Nephron (organoid): ENCODE data around the gene ZBTB25.

Experiments
- H3K27ac Mint-ChIP-seq, 3 experiments: 2 replicates each; pipeline ENCODE4 v1.8.0; 2020; ENCODE audit warnings: mixed read lengths in 3 of 3, mild to moderate bottlenecking in 2 of 3, moderate library complexity in 1 of 3
- H3K27me3 Mint-ChIP-seq: 2 replicates; pipeline ENCODE4 v1.8.0; 2021; ENCODE audit warnings: low read depth, mild to moderate bottlenecking, moderate library complexity, mixed read lengths
- H3K36me3 Mint-ChIP-seq: 2 replicates; pipeline ENCODE4 v1.8.0; 2020; ENCODE audit warnings: low read depth, mixed read lengths
- H3K4me1 Mint-ChIP-seq: 2 replicates; pipeline ENCODE4 v1.8.0; 2020; ENCODE audit warnings: mixed read lengths
- H3K4me3 Mint-ChIP-seq, 3 experiments: 2 replicates each; pipeline ENCODE4 v1.8.0; 2020; ENCODE audit warnings: mild to moderate bottlenecking in 3 of 3, mixed read lengths in 3 of 3, moderate library complexity in 2 of 3
- H3K9me3 Mint-ChIP-seq: 2 replicates; pipeline ENCODE4 v1.8.0; 2020; ENCODE audit warnings: mixed read lengths
- TF ChIP-seq, protein P1 (sequence below), 3 experiments: fragments of 200-600 bp; sonication (generic); IDR thresholded peaks; one replicate each; pipeline ENCODE4 v1.5.0; 2021; ENCODE audit warnings: antibody characterized with exemption in 3 of 3; ENCODE audit not compliant: unreplicated experiment in 3 of 3

Gene ZBTB25

DNA sequence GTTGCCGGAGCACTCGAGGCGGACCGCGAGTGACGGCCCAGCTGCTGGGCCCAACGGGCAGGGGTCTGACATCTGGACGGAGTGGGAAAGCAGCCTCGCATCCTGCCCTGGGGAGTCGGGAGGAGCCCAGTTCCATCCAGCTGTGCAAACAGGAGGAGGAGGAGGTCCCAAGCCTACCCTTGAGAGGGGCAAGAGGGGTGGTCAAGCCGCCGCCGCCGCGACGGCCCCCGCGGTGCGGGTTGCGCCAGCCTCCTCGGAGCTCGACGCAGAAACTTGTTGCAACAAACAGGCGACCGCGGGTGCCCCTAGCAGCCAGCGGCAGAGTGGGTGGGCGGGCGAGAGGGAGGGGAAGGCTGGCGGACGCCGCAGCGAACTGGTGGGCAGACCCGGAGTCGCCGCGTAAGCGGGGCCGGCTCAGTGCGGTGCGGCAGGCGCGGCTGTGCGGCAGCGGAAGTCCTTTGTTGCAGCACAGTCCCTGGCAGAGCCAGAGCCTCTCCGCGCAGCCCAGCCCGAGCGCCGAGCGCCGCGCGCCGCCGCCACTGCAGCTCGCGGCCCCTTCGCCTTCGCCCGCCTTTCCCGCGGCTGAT lies 765 bp upstream of the ZBTB25 start, which contains the start of gene ZBTB1:
Gene ZBTB1, plus strand, starts transcription at position 461 of the 587 bp plus-strand sequence. CDS start 16,735 bp downstream, outside the sequence.
- Mint-ChIP-seq H3K4me3 (peak within 1 kb of the TSS; percentile 86 to 96 (median 90)), H3K27ac (peak within 1 kb of the TSS; percentile 84 to 100 (median 99)), H3K9me3 (no peaks in the 10 kb centered on the region)

DNA sequence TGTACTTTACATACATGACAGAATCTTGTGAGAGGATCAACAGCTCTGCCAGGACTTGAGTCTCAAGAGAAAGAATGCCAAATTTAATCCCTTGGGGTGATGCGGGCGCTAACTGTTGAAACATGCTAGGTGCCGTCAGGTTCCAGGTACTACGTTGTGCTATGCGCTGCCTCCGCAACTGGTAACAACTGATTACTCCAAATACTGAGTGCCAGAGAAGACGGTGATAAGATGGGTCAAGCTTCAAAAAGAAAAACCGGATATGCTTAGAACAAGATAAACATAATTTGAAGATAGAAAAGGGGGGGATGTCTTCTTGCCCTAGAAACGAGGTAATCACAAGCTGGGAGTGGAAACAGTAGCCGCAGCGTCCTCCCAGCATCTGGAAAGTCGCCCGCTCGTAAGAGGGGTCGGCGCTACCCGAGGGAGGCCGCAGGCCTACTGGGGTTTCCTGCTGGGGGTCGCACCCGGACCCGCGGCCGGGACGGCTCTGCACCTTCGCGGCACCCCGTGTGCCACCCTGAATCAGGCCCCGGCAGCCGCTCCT lies 678 bp downstream of the ZBTB25 start:
- H3K4me3 Mint-ChIP-seq = peak overlapping the region; percentile 86 to 97 (median 96)
- peaks cover 52% of the 10 kb centered on the region for H3K4me1 Mint-ChIP-seq

More for the DNA sequence above, 765 bp upstream of the ZBTB25 start, which contains the start of gene ZBTB1:
- TF ChIP-seq, protein P1, sequence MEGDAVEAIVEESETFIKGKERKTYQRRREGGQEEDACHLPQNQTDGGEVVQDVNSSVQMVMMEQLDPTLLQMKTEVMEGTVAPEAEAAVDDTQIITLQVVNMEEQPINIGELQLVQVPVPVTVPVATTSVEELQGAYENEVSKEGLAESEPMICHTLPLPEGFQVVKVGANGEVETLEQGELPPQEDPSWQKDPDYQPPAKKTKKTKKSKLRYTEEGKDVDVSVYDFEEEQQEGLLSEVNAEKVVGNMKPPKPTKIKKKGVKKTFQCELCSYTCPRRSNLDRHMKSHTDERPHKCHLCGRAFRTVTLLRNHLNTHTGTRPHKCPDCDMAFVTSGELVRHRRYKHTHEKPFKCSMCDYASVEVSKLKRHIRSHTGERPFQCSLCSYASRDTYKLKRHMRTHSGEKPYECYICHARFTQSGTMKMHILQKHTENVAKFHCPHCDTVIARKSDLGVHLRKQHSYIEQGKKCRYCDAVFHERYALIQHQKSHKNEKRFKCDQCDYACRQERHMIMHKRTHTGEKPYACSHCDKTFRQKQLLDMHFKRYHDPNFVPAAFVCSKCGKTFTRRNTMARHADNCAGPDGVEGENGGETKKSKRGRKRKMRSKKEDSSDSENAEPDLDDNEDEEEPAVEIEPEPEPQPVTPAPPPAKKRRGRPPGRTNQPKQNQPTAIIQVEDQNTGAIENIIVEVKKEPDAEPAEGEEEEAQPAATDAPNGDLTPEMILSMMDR (IDR thresholded peaks at IDR 0.05; ENCODE audit: unreplicated experiment in 3 of 3) = no peak
- Mint-ChIP-seq H3K27me3 (no peaks in the 10 kb centered on the region), H3K4me1 (peaks cover 56% of the 10 kb centered on the region), H3K36me3 (no peaks in the 10 kb centered on the region)

DNA sequence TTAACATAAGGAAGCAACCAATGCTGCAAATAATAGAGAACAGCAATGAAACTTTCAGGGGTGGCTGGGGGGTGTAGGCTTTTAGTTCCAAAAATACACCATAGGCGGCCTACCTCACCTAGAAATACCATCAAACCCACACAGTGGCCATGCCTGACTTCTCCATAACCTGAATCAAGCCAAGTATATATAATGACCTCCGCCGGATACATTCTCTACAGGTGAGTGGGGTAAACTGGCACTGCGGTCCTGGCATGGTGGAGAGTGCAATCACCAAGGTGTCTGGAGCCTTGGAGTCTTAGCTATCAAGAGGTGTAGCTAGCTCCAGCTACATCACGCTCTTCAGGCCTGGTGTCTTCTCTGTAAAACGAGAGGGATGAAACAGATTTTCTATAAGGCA lies 1.2 kb downstream of the ZBTB25 start:
- Mint-ChIP-seq H3K36me3 (peaks cover 5% of the 10 kb centered on the region), H3K9me3 (no peaks in the 10 kb centered on the region), H3K27ac (peak overlapping the region; percentile 84 to 99 (median 98)), H3K4me1 (peaks cover 47% of the 10 kb centered on the region), H3K27me3 (no peaks in the 10 kb centered on the region), H3K4me3 (peak overlapping the region; percentile 86 to 97 (median 96))
- TF ChIP-seq, protein P1 (IDR thresholded peaks at IDR 0.05; ENCODE audit: unreplicated experiment in 3 of 3) = no peak

More for the DNA sequence above, 678 bp downstream of the ZBTB25 start:
- H3K9me3 Mint-ChIP-seq = no peaks in the 10 kb centered on the region
- TF ChIP-seq, protein P1 (IDR thresholded peaks at IDR 0.05; ENCODE audit: unreplicated experiment in 3 of 3) = no peak
- no peaks in the 10 kb centered on the region for H3K27me3 Mint-ChIP-seq
- peak overlapping the region; percentile 84 to 99 (median 98) for H3K27ac Mint-ChIP-seq
- H3K36me3 Mint-ChIP-seq = peaks cover 1% of the 10 kb centered on the region

DNA sequence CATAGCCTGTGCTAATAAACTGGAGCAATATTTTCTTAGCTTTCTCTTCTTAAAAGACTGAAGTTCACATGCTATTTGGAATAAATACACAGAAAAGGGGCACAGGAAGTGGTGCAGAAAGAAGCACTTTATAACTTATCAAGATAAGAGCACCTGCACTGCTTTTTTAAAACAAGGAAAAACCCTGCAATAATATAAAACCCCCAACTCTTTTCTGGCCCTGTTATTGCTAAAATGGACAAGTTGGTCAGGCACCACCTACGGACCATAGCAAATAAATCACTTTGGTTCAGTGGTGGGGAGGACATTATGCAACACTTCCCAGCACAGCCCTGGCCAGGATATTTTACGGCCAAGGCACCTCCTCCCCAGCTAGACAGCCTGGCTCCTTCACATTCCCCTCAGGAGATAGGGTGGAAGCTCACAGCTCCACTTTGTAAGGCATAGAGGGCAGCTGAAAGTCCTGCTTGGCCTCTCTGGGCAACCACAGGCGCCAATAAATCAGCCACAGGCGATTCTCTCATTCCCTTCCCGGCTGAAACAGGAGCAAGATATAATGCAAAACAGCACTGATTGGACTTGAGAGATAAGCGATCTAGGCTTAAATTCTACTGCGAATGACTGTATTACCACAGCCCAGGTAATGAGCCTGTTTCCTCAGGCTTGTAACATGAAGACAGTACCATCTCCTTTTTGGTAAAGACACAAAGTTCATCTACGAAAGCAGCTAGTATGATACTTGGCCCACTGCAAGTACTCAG lies 2.0 kb downstream of the ZBTB25 start:
- TF ChIP-seq, protein P1 (IDR thresholded peaks at IDR 0.05; ENCODE audit: unreplicated experiment in 3 of 3) = no peak
- Mint-ChIP-seq H3K27ac (peak overlapping the region; percentile 84 to 99 (median 98)), H3K4me3 (peak overlapping the region; percentile 86 to 97 (median 96)), H3K4me1 (peaks cover 38% of the 10 kb centered on the region), H3K9me3 (no peaks in the 10 kb centered on the region), H3K27me3 (no peaks in the 10 kb centered on the region), H3K36me3 (peaks cover 5% of the 10 kb centered on the region)

DNA sequence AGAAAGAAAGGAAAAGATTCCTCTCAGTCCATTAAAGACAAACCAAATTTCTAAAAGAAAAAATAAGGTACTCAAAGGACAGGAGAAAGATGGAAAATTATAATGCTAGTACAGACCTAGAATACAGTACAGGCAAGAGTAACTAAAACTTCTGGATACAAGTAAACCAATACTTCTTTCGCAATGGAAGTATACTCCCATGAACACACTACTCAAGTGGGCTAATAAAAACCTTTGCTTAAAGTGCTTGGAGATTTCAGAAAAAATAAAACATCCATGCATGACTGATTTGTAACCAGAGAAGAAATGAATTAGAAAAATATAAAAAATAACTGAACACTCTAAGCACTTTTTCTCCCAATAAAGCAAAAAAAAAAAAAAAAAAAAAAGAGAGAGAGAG lies 3.5 kb downstream of the ZBTB25 start:
- Mint-ChIP-seq H3K27ac (peak overlapping the region; percentile 14 to 63 (median 26)), H3K9me3 (no peaks in the 10 kb centered on the region), H3K4me1 (peaks cover 26% of the 10 kb centered on the region), H3K36me3 (peaks cover 5% of the 10 kb centered on the region), H3K4me3 (peak overlapping the region in 2 of 3 experiments; percentile 12 to 55), H3K27me3 (no peaks in the 10 kb centered on the region)
- TF ChIP-seq, protein P1 (IDR thresholded peaks at IDR 0.05; ENCODE audit: unreplicated experiment in 3 of 3) = no peak
